GM19452 (cell line): Measurements from ENCODE around the gene PNPO.

Source experiments
- ATAC-seq: cut with Tn5 transposase; IDR thresholded peaks from one replicate; pipeline ENCODE4 v1.9.1; 2021; ENCODE audit not compliant: unreplicated experiment

PNPO gene

GRCh38 chr17:47941246-47942095, at the start of gene PNPO:
PNPO (plus strand) TSS chr17:47941571; CDS start chr17:47941676, 105 bp downstream.
- ATAC-seq = peak; percentile 92

- no peak for ATAC-seq
These were observed 46.6 kb upstream of the PNPO start for GRCh38 chr17:47894498-47895346.

DNA sequence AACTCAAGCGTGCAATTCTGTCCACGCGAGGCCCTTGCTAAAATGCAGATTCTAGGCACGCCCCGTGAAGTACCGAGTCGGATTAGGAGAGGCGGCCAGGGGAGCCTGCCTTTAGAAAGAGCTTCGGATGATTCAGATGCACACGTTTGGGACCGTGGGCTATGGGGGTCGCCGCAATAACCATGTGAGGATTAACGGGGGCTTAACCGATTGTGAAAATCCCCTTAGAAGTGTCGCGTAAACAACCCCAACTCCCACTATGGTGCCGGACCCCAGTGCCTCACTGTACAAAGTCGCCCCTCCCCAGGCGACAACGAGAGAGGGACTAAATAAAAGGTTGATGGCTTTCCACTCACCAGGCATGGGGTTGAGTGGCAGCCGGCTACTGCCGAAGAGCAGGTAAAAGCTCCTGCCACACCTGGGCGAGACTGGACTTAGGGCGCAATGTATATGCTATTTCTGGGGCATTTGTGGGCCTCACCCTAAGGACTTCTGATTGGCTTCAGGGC, 46.0 kb upstream of the PNPO start:
- no peak for ATAC-seq

GRCh38 chr17:47895856-47896671, 45.3 kb upstream of the PNPO start, which contains the start of gene SP2:
SP2 (plus strand) TSS chr17:47896236; CDS start chr17:47896287, 51 bp downstream.
- ATAC-seq = peak; percentile 86

DNA sequence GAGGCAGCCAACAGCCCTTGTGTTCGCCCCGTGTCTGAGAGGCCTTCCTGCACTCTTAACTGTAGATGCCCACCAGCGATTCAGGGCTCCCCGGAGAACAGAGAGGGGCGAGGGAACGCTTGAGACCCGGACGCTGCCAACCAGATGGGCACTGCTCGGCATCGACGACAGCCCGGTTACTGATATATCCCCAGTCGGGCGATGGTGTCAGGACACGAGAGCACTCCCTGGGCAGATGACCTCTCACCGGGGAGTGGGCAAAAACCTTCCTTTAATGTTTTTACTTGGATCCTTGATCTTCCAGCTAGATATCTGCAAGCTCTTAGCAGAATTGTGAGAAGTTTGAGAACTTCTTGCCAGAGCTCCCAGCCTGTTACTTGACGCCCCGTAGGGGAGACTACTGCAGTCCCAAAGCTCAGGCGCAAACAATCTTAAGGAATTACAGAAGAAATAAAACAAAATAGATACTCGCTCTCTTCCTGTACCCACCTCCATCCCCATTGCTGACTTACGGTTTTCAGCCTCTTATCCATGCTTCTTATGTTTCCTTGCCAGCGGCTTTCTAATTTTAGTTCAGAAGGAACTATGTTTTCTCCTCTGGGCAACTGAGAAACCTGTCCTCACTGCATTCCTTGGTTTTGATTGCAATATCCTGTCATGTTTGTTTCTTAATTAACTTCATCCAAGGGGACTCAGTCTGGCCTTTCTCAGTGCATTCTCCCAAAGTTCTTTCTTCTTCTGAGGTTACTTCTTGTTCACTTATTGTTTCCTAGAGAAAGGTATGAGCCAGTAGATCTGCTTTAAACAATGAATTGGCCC, 44.5 kb upstream of the PNPO start:
- ATAC-seq = no peak

DNA sequence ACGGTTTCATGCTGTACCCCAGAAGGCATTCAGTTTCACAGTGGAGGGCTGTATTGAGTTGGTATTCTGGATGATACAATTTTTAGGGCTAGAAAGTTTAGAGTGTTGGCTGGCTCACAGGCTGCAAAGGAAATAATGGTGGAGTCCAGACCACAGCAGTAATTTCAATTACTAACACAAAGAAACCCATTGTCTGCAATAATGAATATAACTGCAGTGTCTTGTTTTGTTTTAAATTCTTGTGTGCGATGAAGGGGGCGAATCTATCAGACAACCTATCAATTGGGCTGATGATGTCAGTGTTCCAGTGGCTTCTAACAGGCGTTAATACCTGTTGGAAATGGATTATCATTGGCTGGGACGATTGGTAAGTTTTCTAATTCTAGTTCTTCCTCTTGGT, 43.8 kb upstream of the PNPO start:
- no peak for ATAC-seq

DNA sequence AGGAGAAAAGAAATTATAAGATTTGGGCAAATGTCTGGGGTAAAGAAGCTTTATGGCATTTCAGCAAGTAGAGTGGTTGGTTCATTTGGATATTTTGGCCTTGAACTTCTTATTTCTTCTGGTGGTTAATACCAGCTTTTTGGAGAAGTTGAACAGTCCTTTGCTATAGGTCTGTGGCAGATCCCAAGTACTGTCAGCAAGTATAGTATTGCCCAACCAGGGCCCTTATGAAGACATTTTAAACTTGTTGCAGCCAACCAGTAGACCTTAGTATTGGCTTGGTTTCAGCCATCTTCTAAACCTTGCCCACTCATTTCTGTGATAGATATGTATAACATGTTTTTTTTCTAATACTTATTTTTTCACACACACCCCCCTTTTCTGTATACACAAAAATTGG, 43.1 kb upstream of the PNPO start:
- no peak for ATAC-seq

GRCh38 chr17:47899643-47900042, 41.7 kb upstream of the PNPO start:
- ATAC-seq = no peak

- ATAC-seq = no peak
These were observed 39.9 kb upstream of the PNPO start for GRCh38 chr17:47901423-47901822.

GRCh38 chr17:47902039-47902744, 39.2 kb upstream of the PNPO start:
- no peak for ATAC-seq

DNA sequence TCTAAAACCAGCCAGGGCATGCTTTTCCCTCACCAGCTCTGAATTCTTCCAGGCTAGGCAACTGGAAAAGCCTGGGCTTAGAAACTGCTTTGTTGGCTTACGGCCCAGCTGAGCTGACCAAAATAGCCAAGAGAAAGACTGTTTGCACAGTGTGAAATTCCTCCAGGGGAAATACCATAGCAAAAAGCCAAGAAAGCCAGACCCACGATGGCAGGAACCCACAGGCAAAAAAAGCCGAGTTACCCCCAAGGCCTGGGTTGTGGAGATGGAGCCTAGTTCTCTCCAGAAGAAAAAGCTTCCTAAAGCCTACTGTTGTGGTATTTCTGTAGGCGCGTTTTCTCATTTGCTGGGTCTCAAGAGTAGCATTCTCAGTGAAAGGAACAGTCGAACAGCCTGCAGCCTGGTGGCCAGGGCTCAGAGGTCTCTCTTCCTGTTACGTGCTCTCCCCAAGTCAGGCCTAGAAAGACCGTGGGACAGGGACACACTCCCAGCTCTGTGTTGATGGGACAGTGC, 36.1 kb upstream of the PNPO start:
- ATAC-seq = no peak

GRCh38 chr17:47906443-47906842, 34.9 kb upstream of the PNPO start:
- ATAC-seq = no peak

DNA sequence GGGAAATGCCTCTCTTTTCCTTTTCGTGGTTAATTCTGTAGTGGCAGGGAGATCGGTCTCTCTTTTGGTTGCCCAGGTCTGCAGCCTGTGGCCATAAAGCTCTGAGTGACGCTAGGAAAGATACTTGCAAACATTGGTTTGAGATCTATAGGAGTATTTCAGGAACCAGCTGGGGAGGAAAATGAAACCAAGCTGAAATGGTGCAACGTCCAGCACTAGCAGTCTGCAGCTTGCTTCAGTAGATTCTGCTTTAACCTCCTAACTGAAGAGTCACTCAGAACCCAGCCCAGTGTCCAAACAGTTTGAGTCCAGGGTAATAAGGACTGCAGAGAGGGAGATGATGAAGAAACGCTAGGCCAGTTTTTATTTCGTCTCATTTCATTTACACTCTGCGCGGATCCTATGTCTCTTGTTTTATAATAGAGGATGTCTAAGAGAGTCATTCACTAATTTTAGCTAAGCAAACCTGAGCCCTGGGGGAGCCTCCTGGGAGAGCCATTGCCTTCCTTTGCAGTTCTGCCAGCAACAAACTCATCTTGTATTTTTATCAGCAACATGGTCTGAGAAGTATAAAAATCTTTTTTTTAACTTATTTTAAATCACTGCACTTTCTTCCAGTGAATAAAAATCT, 33.3 kb upstream of the PNPO start:
- ATAC-seq = no peak

- ATAC-seq = no peak
These were observed 28.3 kb upstream of the PNPO start for GRCh38 chr17:47913050-47913449.

DNA sequence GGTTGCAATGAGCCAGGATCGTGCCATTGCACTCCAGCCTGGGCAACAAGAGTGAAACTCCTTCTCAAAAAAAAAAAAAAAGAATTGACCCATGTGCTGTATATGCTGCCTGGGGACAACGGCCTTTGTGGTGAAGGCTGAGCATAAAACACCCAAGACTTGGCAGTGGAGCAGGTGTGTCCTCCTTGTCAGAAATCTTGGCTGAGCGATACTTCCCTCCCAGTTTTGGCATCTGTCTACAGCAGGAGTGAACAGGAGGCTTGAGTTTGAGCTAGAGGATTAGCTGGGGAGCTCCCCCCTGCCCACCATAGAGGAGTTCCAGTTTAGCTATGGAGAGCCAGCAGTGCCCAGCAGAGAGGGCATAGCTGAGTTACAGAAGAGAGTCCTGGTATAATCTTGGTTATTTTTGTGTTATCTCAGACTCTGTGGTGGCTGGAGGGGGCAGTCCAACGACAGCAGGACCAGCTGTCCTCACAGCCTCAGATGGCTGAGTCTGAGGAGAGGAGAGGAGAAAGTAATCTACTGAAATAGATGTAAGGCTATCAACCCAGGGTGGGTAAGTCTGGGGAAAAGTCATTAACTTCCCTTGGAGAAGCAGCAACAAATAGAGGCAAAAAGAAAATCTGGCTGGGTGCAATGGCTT, 26.9 kb upstream of the PNPO start:
- no peak for ATAC-seq

GRCh38 chr17:47915776-47916398, 25.5 kb upstream of the PNPO start:
- no peak for ATAC-seq

- ATAC-seq = no peak
These were observed 24.7 kb upstream of the PNPO start for GRCh38 chr17:47916489-47917208.
